ENCODE results near the gene PPFIA1.
A peak's percentile ranks its signal among the peaks of the same experiment; 100 is the strongest.
"Not testable (repeated sequence)": the region's sequence is repeated elsewhere in the genome, so short reads cannot be mapped to it uniquely, and the experiment has no call there.

Gene PPFIA1

DNA sequence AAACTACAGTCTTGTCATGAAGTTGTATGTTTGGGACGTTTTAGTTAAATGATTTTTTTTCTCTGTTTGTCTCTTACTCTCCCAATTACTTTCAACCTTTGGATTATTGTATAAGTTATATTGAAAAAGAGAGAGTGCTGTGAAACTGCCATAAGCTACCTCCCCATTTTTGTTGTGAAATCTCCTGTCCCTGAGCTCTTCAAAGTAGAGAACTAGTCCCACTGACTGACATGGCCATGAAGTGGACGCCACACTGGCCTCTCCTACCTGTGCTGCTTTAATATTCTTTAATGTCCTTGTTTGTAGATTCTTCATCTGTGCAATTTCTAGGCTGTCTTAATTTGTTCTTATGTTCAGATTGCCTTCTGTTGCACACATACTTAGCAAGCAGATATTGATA, 56.3 kb downstream of the PPFIA1 start:
- no peak for DNase-seq

DNA sequence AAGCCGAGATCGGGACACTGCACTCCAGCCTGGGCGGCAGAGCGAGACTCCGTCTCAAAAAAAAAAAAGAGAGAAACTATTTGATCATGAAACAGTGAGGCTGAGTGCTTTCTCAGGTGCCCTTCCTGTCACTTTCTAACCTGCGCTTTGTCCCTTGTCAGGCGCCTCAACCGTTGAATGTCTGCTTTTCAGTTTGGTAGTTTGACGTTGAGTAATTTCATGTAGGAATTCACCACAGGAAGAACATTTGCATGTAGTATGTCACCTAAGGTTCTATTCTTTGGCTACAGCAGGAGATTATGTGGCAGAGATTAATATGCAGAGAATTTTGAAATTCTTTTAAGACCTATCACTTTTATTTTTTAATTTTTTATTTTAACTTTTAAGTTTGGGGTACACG, 57.2 kb downstream of the PPFIA1 start:
- DNase-seq, result no peak

DNA sequence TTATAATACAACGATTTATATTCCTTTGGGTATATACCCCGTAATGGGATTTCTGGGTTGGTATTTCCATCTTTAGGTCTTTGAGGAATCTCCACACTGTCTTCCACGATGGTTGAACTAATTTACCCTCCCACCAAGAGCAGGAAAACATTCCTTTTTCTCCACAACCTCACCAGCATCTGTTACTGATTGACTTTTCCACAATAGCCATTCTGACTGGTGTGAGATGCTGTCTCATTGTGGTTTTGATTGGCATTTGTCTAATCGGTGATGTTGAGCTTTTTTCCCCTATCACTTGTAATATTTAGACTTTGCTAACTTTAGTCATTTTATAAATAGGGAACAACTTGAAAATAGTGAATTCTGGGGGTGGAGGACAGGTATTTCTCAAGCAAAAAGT, 58.1 kb downstream of the PPFIA1 start:
- DNase-seq, result no peak

DNA sequence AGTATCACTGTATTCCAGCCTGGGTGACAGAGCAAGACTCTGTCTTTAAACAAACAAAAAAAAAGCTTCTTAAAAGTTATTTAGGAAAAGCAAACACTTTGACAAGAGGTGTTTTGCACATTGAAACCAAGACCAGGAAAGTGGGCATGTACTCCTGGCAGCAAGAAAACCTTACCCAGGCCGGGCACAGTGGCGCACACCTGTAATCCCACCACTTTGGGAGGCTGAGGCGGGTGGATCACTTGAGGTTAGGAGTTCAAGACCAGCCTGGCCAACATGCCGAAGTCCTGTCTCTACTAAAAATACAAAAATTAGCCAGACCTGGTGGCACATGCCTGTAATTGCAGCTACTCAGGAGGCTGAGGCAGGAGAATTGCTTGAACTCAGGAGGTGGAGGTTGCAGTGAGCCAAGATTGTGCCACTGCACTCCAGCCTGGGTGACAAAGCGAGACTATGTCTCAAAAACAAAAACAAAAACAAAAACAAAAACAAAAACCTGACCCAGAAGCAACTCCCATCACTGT, 60.9 kb downstream of the PPFIA1 start:
- not testable (repeated sequence) for DNase-seq

DNA sequence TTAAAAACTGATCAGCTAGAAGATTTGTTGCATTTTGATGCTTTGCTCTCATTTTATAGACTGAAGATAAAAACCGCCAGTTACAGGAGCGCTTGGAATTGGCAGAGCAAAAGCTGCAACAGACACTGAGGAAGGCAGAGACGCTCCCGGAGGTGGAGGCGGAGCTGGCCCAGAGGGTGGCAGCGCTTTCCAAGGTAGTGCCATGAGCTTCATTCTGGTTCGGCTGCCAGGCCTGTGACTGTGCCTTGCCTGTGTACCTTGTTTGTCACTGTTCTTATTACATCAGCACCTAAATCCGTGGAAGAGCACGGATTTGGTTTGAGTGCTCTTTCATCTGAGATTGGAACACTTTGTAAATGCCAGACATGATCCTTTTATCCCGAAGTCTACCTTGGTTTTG, 61.4 kb downstream of the PPFIA1 start:
- DNase-seq, result no peak

DNA sequence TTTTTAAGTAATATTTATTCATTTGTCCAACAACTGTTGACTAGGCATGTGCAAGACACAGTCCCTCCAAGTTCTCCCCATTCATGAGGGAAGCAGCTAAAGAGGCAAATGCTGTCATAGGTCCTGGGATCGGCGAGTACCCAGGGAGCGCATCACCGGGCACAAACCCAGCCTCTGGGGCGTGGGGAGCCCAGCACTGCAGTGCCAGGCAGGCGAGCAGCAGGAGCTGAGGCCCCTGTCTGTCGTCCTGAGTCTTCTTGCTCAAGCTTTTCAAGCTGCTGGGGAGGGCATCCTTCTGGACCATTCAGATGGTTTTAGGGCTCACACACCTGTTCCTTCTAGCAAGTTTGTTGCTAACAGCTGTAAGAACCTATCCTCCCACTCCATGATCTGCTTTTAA, 62.1 kb downstream of the PPFIA1 start:
- no peak for DNase-seq

DNA sequence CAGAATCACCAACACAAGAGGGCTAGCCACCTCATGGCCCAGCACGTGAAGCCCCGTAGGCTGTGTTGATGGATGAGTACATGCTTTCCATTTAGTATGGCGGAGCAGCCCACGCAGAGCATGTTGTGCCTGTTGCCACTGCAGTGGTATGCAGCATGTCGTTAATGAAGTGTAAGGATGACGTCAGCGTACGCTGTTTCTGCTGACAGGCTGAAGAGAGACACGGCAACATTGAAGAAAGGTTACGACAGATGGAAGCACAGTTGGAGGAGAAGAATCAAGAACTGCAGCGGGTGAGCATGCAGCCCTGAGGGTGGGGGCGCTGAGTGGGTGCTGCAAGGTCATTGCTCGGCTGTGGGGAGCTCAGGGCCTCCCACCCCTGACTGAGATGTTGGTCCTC, 62.8 kb downstream of the PPFIA1 start:
- no peak for DNase-seq

DNA sequence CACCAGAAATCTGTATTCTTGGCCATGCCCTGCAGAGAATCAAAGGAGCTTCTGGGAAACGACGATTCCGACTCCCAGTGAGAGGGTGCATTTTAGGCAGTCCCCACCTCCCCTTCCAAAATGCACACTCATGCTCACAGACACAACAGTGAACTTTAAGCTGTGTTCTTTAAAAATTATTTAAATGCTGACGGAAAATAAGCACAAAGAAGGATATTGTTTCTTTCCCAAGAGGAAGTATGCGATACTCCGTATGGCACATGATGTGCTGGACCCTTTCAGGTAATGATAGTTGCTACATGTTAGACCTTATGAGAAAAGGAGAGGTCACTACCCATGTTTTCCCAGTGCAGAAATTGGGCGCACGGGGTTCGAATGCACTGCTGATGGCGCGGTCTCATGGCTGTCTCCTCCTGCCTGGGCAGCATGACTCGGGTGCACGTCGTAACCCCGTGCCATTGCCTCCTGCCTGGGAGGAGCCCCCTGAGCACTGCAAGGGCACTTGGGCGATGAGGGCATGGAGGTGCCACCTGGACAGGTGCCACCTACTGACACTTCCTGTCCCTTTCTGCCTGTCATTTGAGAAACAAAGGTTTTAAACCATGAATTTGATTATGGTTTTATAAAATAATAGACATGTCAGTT, 64.0 kb downstream of the PPFIA1 start:
- no peak for DNase-seq

DNA sequence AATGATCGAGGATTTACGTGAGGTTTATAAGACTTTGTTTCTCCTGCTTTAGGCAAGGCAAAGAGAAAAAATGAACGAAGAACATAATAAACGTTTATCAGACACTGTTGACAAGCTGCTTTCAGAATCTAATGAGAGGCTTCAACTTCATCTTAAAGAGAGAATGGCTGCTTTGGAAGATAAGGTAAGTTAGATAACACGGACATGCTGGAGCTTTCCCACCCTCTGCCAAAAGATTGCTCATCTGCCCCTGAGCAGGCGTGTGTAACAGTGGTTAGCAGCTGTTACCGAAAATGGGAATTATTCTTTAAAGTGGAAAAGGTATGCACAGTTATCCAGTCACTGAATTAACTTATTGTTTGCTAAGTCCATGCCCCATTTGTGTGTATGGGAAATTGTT, 65.0 kb downstream of the PPFIA1 start:
- no peak for DNase-seq

DNA sequence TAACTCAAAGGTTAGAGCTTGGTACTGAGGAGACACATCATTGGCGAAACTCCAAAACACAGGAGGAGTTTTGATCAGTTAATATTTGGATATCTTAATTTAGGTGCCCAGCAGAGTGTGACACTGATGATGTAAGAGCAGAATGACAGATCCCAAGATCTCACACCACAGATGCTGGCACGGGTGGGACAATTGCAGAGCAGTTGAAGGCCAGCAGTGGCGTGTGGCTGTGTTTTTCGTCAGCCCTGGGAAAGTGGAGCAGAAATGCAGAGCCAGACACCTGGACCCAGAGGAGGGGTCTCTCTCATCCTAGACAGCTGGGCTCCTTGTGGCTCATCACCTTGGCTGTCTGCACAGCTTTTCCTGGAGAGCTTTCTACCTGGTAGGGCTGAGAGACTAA, 68.1 kb downstream of the PPFIA1 start:
- DNase-seq, result no peak

DNA sequence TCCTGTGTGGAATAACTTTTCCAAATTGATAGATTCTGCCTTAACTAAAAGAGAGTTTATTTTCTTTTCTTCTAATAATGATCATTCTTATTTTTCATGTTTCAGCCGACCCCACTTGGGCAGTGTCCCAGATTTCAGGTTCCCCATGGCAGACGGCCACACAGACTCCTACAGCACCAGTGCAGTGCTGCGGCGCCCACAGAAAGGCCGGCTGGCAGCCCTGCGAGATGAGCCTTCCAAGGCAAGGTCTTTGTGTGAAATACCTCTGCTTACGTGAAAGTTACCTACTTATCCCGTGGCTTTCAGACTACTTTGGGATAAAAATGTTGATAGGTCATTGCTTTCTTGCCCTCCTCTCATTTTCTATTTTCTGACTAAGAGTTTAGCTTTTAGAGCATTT, 68.6 kb downstream of the PPFIA1 start:
- DNase-seq, result no peak

DNA sequence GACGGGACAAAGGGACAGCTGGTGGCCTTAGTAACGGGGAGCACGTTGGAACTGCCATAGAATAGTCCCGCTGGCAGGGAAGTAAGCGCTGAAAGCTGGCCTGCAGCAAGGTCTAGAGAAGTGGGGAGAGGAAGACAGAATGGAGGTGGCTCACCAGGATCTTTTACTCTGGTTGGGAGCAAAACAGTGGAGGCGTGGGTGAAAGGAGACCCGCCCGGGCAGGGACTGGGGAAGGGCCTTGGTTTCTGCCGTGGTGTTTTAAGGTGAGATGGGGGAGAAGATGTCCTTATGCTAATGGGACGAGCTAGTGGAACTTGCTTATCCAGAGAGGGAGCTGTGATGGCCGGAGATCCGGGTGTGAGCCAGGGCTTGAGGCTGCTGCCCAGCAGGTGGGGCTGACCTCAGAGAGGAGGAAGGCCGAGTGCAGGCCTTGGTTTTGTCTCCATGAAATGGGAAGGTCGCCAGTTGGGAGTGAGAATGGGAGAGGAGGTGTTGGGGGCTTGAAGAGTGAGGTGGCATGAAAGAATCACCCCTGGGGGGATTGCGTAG, 71.5 kb downstream of the PPFIA1 start:
- DNase-seq, result no peak

DNA sequence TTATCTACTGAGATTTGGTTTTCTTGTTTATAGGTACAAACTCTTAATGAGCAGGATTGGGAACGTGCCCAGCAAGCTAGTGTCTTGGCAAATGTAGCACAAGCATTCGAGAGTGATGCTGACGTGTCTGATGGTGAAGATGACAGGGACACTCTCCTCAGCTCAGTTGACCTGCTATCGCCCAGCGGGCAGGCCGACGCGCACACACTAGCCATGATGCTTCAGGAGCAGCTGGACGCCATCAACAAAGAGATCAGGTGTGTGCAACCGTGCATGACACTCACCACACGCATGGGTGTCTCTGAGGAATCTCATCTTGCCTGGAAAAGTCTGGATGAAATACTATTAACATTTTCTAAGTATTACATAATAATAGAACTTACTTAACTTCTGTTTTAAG, 73.1 kb downstream of the PPFIA1 start:
- DNase-seq, result peak; percentile 54

DNA sequence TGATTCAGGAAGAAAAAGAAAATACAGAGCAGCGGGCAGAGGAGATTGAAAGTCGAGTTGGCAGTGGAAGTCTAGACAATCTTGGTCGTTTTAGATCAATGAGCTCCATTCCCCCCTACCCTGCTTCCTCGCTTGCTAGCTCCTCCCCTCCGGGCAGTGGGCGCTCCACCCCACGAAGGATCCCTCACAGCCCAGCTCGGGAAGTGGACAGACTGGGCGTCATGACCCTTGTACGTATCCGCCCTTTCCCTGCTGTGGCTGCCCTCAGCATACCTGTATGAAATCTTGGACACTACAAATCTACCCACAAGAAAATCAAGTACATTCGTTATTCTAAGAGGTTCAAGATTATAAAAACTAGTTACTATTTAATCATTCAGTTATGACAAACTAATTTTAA, 77.7 kb downstream of the PPFIA1 start:
- no peak for DNase-seq

DNA sequence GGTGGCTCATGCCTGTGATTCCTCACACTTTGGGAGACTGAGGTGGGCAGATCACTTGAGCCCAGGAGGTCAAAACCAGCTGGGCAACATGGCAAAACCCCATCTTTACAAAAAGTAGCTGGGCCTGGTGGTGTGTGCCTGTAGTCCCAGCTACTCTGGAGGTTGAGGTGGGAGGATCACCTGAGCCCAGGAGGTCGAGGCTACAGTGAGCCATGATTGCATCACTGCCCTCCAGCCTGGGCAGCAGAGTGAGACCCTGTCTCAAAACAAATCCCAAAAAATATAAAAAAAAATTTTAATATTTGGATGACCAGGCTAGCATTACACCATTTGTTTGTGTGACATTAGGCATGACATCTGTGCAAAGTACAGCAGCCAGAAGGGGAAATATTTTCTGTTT, 78.1 kb downstream of the PPFIA1 start:
- DNase-seq, result no peak

DNA sequence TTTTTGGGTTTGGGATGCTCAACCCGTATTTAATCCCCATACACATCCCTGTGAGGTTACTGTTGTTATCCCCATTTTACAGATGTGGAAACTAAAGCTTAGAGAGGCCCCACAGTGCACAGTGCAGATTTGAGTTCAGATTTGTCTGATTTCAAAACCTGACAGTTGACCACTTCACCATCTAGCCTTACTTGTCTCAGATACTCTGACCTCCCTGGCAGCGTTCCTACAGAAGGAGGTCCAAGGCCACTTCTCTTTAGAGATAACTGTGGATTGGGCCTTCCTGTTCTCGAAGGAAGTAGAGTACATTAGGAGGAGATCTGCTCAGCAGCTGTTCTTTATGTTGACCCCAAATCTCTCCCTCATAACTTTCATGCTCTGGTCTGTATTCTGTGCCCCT, 81.2 kb downstream of the PPFIA1 start:
- DNase-seq, result no peak

DNA sequence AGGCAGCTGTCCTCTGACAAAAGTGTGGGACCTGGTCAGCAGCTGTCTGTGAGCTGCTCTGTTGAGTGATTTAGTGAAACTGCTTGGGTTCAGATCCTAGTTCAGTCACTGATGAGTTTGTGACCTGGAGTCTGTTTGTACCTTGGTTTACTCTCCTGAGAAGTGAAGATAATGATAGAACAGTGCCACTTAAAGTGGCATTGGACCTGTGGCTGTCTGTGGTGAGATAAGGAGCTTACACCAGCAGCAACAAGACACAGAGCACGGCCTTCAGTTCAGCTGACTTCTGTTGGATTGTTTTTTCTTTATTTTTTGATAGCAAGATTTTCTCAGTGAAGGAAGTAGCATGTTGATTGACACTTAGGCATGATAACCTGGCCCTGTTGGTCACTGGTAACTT, 81.6 kb downstream of the PPFIA1 start:
- DNase-seq, result no peak

DNA sequence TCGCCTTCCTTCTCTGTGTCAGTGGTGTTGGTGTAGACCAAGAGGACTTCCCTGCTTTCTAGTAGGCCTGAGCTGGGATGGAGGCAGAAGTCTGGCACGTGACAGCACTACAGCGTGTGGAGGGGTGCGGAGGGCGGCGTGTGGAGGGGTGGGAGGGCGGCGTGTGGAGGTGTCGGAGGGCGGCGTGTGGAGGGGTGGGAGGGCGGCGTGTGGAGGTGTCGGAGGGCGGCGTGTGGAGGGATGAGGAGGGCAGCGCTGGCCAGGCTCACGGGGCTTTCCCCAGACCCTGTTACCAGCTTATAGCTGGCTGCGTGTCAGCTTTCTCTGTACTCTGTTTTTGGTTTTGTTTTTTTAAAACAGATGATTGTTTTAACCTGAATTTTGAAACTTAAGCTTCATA, 82.1 kb downstream of the PPFIA1 start:
- no peak for DNase-seq

DNA sequence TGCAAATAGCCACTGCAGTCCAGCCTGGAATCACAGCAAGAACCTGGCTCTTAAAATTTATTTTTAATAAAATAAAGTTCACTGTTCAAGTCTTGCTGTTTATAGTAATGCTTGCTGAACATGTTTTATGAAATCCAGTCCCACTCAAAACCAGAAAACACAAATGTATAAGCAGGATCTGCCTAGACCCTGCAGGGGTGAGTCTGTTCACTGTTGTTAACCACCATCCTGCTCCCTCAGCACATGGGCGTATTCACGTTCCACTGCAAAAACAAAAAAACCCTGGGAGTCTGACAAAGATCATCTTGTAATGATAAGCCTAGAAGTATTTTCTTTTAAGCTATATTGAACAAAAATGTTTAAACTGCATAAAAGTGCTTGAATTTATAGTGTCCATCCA, 82.8 kb downstream of the PPFIA1 start:
- no peak for DNase-seq

DNA sequence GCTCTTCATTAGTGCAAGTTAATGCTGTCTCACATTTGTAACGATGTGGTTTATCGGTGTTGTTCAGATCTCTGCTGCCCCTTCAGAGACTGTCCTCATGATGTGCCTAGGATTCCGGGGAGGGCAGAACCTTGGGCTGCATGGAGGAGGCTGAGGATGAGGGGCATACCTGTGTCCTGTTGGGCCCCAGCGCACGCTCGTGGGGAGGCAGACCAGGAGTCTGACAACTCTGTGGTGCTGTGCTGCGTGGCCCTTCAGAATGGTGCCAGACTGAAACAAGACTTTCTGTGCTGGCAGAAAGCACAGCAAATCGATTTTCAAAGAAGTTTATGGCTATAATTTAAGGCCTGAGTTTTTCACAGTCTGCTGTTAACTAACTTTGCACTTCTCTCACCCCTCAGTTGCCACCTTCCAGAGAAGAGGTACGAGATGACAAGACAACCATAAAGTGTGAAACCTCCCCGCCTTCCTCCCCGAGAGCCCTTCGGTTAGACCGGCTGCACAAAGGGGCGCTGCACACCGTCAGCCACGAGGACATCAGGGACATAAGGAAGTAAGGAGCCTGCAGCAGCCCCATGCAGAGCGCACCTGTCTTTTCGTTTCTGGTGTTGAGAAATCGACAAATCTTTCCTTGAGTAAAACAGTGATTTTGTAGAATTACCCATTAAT, 83.5 kb downstream of the PPFIA1 start:
- DNase-seq, result no peak

DNA sequence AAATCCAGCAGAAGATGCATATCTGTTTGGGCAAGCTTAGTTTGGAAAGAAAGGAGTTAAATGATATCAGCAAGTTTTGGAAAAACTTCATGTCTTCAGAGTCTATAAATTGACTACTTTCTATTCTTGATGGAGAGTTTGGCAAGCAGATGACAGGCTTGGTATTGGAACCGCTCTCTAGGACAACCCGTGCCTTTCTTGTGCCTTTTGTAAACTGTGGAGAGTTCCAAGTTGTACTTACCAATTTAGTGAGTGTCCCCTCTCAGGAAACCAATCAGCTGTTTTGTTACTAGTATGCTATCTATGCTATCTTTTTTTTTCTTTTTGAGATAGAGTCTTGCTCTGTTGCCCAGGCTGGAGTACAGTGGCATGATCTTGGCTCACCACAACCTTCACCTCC, 84.1 kb downstream of the PPFIA1 start:
- no peak for DNase-seq

DNA sequence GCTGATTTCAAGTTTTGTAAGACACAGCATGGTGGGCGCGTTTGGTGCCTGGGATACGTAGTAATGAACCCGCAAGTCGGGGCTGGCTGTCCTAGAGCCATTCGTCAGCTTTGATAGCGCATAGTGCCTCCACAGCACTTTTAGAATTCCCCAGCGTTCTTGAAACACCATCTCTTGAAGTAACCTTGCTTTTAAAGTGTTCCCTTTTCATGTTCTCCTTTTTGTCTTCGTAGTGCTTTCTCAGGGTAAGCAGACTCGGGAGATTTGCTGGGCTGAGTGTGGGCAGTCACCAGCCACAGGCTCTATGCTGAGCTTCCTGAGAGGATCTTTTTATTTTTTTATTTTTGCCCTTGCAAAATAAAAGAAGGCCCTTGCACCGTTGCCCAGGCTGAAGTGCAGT, 88.3 kb downstream of the PPFIA1 start:
- DNase-seq, result no peak

DNA sequence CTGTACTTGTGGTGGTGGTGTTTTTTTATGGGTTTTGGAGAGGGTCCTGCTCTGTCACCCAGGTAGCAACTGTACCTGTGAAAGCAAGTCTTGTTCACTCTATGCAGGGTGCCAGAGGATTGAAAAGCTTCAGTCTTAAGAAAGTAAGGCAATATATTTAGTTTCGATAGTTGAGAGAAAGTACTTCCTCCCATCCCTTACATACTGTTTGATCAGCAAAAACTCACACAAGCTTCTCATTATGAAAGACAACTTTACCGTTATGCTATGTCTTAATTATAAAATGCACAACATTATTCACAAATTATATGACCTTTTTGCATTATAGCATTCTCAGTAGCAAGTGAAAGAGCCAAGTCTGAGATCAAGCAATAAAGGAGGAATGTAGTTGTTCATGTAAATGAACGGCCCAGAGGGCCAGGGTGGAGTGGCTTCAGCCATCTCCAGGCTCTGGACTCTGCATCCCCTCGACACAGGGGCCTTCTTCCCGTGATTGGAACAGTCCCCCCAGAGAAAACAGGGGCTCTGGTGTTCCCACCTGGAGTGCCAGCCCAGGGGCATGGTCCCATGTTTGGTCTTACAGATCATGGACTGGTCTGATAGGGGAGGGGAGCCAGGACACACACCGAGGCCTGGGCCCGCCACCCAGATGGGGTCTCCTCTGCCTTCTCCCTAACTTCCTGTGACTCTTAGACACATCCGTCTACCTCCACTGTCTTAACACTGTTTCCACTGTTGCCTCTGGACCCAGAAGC, 89.1 kb downstream of the PPFIA1 start:
- DNase-seq, result no peak

DNA sequence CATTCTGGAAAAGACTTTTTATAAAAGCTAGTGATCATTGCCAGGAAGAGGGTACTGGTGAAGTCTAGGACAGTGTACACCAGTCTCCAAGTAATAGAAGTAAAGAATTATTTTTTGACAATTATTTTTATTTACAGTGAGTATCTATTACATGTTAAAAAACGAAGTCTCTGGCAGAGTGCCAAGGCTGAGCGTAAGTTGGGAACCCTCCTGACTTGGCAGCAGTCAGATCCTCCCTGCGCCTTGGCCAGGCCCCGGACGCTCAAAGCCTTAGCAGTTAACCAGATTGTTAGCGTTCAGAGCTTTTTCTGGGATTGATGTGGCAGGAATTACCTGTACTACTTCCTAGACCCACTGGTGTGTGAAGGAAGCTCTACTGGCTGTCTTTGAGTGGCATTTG, 89.7 kb downstream of the PPFIA1 start:
- DNase-seq, result no peak

Measured in DMS53 (cell line).